Activated effector memory CD4-positive, alpha-beta T cell treated with Interleukin-2 at 50 U/mL for 16 hours (primary cell): ENCODE results near the gene B3GLCT.
"Not testable (repeated sequence)": the region's sequence is repeated elsewhere in the genome, so short reads cannot be mapped to it uniquely, and the experiment has no call there.

Experiments
- DNase-seq: peaks from one replicate; pipeline ENCODE4 v3.0.0-alpha.2; 2020

The B3GLCT gene

GRCh38 chr13:31199849-31200636 lies at the start of gene B3GLCT:
B3GLCT (plus strand) TSS chr13:31199975; CDS start chr13:31200085, 110 bp downstream.
- peak; percentile 76 for DNase-seq

- no peak for DNase-seq
These were observed 49.3 kb upstream of the B3GLCT start for GRCh38 chr13:31150315-31150985.

GRCh38 chr13:31151837-31152236 lies 47.9 kb upstream of the B3GLCT start:
- DNase-seq: no peak

- no peak for DNase-seq
These were observed 44.8 kb upstream of the B3GLCT start for GRCh38 chr13:31154939-31155338.

GRCh38 chr13:31159306-31159705 lies 40.5 kb upstream of the B3GLCT start:
- no peak for DNase-seq

GRCh38 chr13:31160857-31161556 lies 38.8 kb upstream of the B3GLCT start:
- DNase-seq: peak; percentile 54

GRCh38 chr13:31161557-31162150 lies 38.1 kb upstream of the B3GLCT start, which contains the start of gene HSPH1:
HSPH1 (minus strand) TSS chr13:31161904; CDS start chr13:31161582, 322 bp downstream.
- peak; percentile 96 for DNase-seq

- peak; percentile 93 for DNase-seq
These were observed 37.4 kb upstream of the B3GLCT start for GRCh38 chr13:31162151-31163008.

GRCh38 chr13:31166591-31166990 lies 33.2 kb upstream of the B3GLCT start:
- DNase-seq: no peak

- DNase-seq: no peak
These were observed 32.3 kb upstream of the B3GLCT start for GRCh38 chr13:31167490-31167889.

GRCh38 chr13:31168166-31168565 lies 31.6 kb upstream of the B3GLCT start:
- DNase-seq: no peak

GRCh38 chr13:31168736-31169135 lies 31.0 kb upstream of the B3GLCT start:
- no peak for DNase-seq

- no peak for DNase-seq
These were observed 27.8 kb upstream of the B3GLCT start for GRCh38 chr13:31172001-31172400.

- DNase-seq: no peak
These were observed 27.2 kb upstream of the B3GLCT start for GRCh38 chr13:31172535-31172934.

GRCh38 chr13:31174018-31174417 lies 25.8 kb upstream of the B3GLCT start:
- no peak for DNase-seq

GRCh38 chr13:31175847-31176532 lies 23.8 kb upstream of the B3GLCT start:
- DNase-seq: no peak

- not testable (repeated sequence) for DNase-seq
These were observed 21.8 kb upstream of the B3GLCT start for GRCh38 chr13:31177813-31178495.

GRCh38 chr13:31179241-31179640 lies 20.5 kb upstream of the B3GLCT start:
- DNase-seq: no peak

- no peak for DNase-seq
These were observed 20.0 kb upstream of the B3GLCT start for GRCh38 chr13:31179754-31180153.

- DNase-seq: no peak
These were observed 16.8 kb upstream of the B3GLCT start for GRCh38 chr13:31182987-31183386.

GRCh38 chr13:31184451-31184850 lies 15.3 kb upstream of the B3GLCT start:
- no peak for DNase-seq
